ENCODE measurements around the gene NSUN5.
"Not testable (repeated sequence)": the region's sequence is repeated elsewhere in the genome, so short reads cannot be mapped to it uniquely, and the experiment has no call there.

DNA sequence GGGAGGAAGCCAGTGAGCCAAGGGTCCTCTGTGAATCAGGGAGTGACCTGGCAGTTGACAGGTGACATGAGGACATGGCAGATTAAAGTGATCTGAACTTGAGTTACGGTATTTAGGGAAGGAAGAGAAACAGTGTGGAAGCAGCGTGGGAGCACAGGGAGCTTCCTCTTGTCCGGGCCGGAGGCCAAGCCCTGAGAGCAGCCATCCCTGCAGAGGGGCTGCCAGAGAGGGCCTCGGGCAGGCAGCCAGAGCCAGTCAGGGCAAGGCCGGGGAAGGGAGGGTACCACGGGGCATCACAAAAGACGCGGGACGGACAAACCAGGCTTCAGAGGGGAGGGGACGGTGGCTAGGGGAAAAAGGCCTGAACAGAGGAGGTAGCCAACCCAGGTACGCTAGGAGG, 8.8 kb downstream of the NSUN5 start:
- TF ChIP-seq, protein P1, sequence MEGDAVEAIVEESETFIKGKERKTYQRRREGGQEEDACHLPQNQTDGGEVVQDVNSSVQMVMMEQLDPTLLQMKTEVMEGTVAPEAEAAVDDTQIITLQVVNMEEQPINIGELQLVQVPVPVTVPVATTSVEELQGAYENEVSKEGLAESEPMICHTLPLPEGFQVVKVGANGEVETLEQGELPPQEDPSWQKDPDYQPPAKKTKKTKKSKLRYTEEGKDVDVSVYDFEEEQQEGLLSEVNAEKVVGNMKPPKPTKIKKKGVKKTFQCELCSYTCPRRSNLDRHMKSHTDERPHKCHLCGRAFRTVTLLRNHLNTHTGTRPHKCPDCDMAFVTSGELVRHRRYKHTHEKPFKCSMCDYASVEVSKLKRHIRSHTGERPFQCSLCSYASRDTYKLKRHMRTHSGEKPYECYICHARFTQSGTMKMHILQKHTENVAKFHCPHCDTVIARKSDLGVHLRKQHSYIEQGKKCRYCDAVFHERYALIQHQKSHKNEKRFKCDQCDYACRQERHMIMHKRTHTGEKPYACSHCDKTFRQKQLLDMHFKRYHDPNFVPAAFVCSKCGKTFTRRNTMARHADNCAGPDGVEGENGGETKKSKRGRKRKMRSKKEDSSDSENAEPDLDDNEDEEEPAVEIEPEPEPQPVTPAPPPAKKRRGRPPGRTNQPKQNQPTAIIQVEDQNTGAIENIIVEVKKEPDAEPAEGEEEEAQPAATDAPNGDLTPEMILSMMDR (conservative IDR thresholded peaks at IDR 0.05; ENCODE audit: low read length), result not testable (repeated sequence)
- TF ChIP-seq EZH2phosphoT487 (IDR thresholded peaks at IDR 0.05; ENCODE audit: borderline replicate concordance, low read depth, low read length), result not testable (repeated sequence)
